Hematopoietic multipotent progenitor cell treated with erythropoietin and hydrocortisone succinate and interleukin-3 and kit ligand, for 6 days (in vitro differentiated cells): Measurements from ENCODE around the gene SBNO2.

Source experiments
- DNase-seq: peaks from one replicate; pipeline ENCODE4 v3.0.0-alpha.2; 2015

Gene SBNO2

DNA sequence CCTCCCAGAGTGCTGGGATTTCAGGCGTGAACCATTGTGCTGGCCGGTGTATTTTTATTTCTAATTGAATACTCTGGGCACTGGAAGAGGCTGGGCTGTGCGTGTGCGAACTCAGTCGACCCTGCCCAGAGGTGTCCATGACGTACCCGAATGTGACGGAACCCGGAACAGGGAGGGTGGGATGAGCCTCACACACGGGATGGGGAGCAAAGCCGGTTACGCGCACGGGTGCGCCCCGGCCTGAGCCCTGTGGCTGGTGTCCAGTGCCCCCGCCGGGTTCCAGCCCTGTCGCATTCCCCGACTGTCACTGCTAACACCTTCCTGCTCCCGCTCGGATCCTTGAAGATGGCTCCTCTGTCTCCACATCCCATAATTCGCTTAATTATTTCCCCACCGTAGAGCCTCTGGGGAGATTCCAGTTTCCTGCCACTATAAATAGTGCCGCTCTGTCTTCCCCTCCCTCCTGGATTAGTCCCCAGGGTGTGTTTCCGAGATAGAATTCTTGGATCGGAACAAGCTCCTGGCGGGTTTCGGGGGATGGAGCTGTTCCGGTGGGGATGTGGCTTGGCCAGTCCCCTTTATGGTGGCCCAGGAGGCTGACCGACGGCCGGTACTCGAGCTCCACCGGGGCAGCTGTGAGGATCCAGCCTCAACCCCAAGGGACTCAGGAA lies 22.0 kb downstream of the SBNO2 start:
- DNase-seq, result no peak

DNA sequence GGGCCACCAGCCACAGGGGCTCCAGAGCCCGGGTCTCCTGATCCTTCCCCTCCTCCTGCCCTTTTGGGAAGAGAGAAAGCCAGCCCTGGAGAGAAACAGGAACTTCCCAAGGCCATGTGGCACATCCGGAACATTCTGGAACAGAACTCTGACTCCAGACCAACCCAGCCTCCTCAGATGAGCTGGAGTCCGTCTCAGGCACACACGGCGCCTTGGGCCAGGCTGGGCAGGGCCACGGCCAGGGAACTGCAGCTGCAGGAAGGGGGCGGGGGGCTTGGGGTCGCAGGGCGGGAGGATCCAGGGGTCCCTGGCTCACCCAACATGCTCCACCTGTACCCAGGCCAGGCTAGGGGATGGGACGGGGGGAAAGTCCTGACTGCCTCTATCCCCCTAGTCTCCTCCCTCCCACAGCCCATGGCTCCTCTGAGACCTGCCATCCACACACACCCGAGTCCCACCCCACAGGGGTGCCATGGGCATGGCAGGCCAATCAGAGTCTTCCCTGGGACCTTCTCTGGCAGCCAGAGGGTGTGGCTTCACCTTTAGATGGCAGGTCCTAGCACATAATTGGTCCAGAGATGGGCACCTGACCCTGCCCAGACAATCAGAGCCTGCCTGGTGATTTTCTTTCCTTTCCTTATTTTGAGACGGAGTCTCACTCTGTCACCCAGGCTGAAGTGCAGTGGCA lies 22.9 kb downstream of the SBNO2 start:
- DNase-seq, result no peak

DNA sequence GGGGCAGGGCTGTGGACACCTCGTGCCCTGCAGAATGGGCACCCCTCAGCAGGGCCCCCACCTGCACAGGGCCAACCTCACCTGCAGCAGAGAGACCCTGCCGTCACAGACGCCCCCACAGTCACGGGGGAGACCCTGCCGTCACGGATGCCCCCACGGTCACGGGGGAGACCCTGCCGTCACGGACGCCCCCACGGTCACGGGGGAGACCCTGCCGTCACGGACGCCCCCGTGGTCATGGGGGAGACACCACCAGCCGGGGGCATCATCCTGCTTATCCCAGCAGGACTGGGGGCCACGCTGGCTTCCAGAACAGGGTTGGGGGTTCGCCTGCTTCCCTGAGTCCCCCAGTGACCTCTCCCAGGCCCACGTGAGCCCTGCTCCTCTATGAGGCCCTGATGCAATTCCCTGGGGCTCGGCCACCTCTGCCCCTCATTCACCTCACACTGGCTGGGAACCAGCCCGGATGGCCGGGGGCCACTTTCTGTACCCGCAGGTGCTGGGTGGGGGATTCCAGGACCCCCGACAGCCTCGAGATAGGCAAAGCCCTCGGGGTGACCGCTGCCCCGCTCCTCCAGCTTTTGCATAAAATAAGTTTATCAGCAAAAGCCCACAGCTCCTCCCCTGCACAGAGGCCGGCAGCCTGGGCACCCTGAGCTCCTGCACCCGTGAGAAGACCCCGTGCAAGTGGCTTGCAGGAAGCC lies 23.6 kb downstream of the SBNO2 start:
- no peak for DNase-seq

DNA sequence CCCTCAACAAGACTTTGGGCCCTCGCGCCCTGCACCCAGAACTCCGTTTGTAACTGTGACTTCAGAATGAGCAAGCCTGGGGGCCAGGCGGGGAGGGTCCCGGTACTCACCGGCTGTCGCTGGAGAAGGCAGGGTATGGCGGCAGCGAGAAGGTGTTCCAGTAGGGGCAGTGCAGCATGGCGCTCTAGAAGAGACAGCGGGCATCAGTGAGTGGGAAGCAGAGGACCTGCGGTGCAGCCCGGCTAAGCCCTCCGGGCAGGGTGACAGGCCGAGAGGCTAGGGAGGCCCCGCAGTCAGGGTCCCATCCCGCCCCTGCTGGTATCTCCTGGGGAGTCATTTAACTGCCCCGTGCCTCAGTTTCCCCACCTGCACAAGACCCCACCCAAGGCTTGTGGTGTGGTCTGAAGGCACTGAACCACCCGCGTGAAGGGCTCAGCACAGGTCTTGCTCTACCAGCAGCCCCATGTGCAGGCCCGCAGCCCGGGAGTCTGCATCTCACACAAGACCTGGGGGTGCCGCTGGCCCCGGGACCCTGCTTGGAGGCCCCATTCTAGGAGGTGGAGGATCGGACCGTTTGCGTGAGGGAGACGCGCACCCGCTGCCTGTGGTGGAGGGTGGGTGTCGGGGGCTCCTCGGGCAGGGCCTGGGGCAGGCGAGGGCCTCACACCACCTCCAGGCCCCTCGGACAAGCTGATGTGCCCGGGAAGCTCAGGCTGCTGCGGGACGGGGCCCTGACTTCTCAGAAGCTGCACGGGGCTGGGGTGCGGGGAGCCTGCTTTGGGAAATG lies 24.6 kb downstream of the SBNO2 start:
- DNase-seq, result no peak

DNA sequence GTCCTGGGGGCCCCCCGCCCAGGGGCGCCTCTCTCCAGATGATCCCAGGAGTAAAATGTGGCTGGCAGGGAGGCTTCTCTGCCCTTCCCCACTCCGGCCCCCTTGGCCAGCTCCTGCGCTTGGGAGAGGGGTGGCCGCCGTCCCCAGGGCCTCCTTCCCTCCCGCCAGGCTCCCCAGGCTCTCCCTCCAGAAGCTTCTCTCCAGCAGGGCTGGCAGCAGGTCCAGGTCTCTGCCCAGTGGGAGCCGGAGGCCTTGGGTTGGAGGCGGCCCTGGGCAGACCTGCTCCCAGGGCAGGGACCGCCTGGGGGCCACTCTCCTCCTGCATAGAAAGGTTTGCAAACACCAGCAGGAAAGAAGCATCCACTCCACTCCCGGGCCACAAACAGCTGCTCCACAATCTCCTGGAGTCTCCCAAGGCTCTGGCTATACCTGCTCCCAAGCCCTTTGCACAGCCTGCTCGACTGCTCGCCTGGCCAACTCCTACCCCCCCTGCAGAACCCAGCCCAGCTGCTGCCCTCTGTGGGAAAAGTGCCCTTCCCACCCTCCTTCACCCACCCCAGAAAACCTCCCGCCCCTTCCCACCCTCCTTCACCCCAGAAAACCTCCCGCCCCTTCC lies 26.0 kb downstream of the SBNO2 start:
- no peak for DNase-seq

DNA sequence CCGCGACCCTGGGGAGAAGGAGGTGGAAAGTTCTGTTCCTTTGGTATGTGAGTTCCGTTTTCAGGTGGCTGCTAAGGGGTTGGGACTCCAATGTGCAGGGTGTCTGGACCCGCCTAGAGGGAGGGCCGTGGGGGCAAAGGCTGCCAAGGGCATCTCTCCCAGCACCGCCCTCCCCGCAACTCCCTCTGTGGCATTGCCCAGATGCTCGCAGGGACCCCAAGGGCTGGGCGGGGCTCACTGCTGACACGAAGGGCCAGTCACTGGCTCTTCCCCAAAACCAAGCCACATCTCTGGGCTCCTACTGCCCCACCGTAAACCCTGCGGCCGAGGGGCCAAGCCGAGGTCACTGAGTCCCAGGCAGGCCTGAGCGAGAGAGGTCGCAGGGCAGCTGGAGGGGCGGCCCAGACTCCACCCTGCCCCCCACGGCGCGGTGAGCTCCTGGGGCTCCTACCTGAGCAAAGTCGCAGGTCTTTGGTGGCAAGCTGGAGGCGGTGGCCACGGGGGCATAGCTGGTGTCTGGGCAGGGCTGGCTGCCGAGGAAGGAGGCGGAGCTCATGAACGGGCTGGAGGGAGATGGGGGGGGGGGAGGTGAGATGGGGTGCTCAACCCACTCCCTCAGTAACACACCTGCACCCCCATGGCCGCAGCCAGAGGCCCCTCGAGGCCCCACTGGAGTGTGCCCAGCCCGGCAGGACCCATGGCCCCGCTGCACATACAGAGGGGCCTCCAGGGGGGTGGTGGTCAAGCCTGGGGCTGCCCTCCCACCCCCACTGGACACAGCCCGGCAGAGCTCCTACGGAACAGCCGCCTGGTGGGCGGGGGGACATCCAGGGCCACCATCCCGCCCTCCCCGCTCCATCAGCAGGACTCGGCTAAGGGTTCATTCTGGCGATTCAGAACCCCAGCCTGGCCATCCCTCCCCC lies 26.9 kb downstream of the SBNO2 start:
- DNase-seq, result no peak

DNA sequence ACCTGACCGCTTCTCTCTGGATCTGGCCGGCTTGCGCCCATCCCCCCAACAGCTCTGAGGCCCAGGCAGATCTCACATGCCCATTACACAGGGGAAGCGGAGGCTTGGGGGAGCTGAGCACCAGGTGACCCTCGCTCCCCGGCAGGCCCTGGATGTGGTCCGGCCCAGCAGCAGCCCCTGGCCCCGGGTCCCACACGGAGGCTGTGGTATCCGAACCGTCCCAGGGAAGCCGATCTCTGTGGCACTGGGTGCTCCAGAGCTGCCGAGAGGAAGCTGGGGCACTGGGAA lies 27.7 kb downstream of the SBNO2 start:
- no peak for DNase-seq

DNA sequence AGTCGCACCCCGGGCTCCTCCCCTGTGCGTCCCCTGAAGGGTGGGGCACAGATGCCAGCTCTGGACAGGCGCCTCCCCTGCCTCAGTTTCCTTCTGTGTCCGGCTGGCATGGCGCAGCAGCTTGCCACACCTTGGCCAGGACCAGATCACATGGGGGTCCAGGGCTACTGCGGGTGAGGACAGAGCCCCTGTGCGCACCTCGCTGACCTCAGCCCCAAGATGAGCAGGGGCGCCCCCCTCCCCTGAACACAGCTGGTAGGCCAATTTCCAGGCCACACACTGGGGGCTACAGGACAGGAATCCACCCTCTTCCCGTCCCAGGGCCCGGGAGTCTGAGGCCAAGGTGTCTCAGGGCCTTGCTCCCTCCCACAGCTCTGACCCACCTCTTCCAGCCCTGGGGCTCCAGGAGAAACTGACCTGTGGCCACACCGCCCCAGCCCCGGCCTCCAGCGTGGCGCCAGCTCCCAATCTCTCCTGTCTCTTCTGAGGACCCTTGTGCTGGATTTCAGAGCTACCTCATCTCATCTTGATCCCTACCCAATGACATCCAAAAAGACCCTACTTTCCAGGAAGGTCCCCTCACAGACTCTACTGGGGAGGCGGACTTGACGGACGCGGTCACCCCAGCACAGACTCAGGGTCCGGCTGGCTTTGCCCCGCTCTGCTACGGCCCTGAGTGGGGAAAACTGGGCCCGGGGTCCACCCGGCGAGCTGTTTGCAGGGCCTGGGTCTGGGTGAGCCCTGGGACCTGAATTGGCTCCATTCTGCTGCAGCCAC lies 28.2 kb downstream of the SBNO2 start:
- DNase-seq, result no peak

DNA sequence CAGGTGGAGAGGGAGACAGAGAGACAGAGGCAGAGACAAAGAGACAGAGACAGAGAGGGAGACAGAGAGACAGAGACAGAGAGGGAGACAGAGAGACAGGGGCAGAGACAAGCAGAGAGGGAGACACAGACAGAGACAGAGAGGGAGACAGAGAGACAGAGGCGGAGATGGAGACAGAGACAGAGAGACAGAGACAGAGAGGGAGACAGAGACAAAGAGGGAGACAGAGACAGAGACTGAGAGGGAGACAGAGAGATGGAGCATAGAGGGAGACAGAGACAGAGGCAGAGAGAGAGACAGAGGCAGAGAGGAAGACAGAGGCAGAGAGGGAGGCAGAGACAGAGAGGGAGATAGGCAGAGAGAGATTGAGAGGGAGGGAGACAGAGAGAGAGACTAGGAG lies 29.3 kb downstream of the SBNO2 start:
- DNase-seq, result no peak

DNA sequence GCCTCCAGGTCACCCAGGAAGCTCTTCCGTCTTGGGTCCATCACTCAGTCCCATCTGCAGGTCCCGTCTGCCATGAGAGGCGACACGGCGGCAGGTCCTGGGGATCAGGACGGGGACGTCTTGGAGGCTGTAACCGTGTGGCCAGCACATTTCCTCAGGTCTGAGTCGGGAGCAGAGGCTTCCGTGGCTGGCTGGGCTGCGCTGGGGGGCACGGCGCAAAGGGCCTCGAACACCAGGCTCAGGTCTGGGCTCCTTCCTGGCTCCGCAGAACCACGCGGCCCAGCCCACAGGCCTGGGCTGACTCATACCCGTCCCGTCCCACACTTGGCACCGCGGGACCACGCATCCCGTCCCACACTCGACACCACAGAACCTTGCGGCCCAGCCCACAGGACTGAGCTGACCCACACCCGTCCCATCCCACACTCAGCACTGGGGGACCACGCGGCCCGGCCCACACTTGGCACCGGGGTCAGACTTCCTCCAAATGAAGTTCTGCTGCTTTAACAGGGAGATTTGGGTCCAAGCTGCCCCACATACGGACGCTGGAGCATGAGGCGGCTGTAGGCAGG lies 30.2 kb downstream of the SBNO2 start:
- DNase-seq, result no peak

DNA sequence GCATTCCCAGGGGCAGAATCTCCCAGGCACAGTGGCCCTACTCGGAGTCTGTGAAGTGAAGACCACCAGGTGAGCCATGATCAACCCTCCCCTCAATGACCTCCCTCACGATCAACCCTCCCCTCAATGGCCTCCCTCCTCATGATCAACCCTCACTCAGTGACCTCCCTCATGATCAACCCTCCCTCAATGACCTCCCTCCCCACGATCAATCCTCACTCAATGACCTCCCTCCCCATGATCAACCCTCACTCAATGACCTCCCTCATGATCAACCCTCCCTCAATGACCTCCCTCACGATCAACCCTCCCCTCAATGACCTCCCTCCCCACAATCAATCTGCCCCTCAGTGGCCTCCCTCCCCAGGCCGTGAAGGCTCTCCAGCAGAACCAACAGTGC lies 32.1 kb downstream of the SBNO2 start:
- DNase-seq, result no peak

DNA sequence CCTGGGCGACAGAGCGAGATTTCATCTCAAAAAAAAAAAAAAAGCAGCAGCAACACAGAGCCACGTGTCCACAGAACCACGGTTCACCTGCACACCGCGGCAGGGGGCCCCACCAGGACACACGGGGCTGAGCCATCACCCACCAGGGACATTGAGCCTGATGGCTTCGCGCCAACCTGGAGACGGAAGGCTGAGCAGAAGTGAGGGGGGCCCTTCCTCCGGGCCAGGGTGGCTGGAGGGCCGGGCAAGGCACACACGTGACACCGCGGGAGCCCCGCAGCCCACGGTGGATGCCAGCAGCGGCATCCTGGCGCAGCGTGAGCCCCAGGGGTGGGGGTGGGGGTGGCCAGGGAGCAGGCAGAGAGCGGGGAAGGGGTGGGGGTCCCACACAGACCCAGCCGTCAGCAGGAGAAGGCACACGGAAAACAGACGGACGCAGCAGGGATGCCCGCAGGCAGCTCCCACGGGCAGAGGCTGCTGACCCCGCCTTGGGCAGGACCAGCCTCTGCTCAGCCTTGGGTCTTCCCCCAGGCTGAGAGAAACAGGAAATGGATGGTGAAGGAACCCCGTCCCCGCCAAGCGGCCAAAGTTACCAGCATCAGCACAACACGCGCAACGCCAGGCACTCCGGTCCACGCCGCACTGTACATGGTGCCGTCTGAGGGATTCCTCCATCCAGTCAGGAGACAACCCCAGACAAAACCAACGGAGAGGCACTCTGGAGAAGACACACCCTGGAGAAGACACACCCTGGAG lies 33.6 kb downstream of the SBNO2 start:
- DNase-seq, result no peak

DNA sequence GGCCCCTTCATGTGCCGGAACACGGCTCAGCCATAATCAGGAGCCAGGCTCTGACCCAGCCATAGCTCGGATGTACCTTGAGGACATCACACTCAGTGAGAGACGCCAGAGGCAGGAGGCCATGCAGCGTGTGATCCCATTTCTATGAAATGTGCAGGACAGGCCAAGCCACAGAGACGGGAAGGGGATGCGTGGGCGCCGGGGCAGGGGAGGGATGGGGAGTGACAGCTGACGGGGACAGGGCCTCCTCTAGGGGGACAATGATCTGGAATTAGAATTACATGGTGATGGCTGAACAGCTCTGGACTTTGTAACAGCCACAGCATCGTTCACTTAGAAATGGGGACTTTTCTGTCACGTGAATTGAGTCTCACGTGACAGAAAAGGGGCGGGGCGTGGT lies 34.9 kb downstream of the SBNO2 start:
- no peak for DNase-seq

DNA sequence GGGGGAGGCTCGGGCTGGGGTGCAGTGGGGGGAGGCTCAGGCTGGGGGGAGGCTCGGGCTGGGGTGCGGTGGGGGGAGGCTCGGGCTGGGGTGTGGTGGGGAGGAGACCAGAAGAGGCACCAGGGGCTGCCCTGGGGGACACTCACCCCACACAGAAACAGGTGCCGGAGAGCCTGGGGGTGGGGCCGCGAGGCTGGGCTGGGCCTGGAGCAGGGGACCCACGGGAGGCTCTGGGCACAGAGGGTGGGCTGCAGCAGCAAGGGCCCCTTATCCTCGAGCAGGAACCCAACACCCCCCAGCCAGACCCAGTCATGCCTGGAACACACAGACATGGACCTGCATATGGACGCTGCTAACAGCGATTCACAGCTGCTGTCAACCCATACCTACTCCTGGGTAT lies 35.9 kb downstream of the SBNO2 start:
- DNase-seq, result no peak

DNA sequence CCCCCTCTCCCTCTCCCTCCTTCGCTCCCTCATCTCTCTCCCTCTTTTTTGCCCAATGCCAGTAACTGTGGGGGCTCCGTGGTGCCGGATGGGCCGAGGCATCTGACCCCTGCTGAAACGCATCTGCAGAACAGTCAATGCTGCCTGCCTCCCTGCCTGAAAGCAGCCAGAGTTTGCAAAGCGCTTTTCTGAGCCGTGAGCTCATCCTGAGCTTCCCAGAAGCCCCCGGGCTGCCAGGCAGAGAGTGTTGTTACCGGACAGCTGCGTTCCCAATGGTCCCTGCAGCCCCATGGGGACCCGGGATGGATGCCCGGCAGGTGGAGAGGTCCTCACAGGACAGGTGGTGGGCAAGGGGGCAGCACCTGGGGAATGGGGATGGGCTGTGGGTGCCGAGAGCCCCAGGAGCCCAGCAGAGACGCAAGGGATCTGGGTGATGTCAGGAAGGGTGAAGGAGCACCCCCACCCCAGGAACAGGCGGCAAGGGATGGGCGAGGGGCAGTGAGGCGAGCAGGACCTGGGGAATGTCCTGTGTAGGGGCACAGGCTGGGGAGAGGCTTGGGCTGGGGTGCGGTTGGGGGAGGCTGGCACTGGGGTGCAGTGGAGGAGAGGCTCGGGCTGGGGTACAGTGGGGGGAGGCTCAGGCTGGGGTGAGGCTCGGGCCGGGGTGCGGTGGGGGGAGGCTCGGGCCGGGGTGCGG lies 37.3 kb downstream of the SBNO2 start:
- DNase-seq, result no peak

DNA sequence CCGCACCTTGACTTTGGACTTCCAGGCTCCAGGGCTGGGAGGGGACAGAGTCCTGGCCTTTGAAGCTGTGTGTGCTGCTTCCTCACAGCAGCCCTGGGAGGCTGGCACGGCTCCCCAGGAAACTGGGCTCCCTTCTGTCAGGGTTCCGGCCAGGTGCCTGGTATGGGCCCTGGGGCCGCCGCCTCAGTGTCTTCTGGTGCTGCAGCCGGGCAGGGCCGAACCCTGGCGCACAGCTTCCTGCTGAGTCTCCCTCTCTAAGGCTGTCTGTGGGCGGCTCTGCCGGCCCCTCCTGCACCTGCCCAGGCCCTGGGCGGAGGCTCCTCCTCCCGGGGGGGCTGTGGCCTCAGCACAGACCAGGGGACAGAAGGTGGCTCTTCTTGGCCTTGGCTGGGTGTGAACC lies 37.9 kb downstream of the SBNO2 start:
- no peak for DNase-seq

DNA sequence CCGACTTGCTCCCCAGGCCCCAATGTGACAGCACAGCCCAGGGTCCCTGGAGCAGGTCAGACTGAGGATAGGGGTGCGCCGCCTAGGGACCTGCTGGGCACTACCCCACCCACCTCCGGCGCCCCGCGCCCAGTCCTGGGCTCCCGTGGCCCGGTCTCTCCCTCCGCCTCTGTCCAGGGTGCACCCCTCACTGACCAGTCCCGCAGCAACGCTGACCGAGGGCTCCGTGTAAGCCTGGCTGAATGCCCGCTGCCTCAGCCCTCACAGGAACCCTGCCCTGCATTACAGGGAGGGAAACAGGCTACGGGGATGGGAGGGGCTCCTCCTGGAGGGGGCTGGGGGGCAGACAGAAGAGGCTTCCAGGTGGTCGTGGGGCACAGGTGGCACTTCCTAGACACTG lies 38.6 kb downstream of the SBNO2 start:
- no peak for DNase-seq

DNA sequence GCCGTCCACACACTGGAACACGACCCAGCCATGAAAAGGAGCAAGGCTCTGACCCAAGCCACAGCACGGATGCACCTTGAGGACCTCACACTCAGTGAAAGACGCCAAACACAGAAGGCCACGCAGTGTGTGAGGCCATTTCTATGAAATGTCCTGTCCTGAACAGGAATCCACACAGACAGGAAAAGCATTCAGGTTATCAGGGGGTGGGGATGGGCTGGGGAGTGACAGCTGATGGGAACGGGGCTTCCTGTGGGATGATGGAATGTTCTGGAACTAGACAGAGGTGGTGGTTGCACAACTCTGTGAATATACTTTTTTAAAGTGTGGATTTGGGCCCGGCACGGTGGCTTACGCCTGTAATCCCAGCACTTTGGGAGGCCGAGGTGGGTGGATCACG lies 39.6 kb downstream of the SBNO2 start:
- no peak for DNase-seq

DNA sequence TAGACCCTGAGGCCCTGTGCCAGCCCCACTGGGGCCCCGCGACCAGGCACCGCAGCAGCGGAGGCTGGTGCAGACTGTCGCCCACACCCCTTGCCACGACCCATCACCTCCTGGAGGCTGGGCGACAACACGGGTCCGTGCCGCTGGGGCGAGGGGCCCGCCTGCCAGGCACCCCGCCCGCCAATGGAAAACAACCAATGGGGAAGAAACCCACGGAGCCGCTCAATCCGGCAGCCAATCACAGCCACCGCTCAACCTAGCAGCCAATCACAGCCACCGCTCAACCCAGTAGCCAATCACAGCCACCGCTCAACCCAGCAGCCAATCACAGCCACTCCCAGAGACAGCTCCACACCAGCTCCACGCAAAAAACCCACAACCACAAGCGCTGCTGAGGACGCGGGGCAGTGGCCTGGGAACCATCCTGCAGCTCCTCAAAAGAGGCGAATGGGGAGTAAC lies 40.6 kb downstream of the SBNO2 start:
- peak; percentile 42 for DNase-seq
